HG02840 (cell line): ENCODE measurements around the gene IFT52.

Experiments
- ATAC-seq: cut with Tn5 transposase; IDR thresholded peaks from one replicate; pipeline ENCODE4 v1.9.1; 2021; ENCODE audit warnings: mild to moderate bottlenecking, moderate library complexity, moderate number of reproducible peaks; ENCODE audit not compliant: unreplicated experiment, low FRiP score

The IFT52 gene

GRCh38 chr20:43590392-43591303, at the start of gene IFT52:
TSS of gene IFT52 (plus strand) at chr20:43590937. CDS start at chr20:43594699, 3,762 bp downstream.
- peak; percentile 97 for ATAC-seq

DNA sequence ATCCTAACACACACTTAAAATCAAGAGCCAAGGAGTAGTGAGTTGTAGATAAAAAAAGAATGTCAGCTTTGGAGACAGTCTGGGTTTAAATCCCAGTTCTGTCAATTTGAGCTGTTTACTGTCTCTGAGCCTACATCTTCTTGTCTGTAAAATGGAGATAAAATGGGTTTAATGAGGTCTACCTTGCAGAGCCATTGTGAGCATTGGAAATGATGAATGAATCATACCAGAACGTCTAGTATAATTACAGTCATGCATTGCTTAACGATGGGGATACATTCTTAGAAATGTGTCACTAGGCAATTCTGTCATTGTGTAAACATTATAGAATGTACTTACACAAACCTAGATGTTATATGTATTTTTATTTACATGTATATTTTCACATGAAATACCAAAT, 49.5 kb upstream of the IFT52 start:
- no peak for ATAC-seq

DNA sequence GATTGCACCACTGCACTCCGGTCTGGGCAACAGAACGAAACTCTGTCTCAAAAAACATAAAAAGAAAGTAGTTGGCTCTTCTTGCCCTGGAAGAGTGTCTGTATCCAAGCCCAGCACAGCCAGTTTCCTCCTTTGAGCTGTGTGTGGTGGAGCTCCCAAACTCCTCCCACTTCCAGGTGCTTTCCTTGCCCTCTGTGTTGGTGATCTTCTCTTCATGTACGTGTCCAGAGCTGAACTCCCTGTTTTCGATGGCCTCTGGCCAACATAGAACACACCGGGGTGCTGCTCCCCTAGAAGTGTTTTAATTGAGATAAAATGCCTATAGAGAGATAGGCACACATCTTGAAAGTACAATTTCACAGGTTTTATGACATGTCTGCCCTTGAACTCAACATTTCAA, 48.6 kb upstream of the IFT52 start:
- no peak for ATAC-seq

- ATAC-seq = no peak
Measured at GRCh38 chr20:43542674-43543073, 48.1 kb upstream of the IFT52 start.

DNA sequence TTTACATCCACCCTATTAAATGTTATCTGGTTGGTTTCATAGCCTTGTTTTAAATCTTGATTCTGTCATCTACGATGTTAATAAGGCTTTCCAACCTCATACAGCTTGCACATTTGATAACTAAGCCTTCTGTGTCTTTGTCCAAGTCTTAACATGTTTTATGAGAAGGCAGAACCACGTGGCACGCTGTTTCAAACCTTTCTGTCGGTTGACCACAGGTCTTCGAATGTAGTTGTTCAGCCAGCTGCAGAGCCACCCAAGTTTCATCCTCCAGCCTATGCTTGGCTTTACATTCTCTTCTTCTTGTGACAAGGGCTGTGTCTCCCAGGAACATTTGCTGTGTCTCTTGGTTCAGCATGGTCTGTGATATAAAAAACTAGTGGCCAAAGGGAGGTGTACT, 47.6 kb upstream of the IFT52 start:
- no peak for ATAC-seq

DNA sequence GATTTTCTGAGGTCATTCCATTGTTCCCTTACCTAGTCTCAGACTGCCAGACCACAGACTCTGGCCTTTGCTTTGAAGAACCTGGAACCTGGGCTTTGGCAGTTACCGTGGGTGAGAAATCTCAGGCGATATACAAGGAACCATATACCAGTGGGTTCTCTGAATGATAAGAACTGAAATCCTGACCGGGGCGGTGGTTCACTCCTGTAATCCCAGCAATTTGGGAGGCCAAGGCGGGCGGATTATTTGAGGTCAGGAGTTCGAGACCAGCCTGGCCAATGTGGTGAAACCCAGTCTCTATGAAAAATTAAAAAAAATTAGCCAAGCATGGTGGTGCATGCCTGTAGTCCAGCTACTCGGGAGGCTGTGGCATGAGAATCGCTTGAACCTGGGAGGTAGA, 46.2 kb upstream of the IFT52 start:
- ATAC-seq = no peak

DNA sequence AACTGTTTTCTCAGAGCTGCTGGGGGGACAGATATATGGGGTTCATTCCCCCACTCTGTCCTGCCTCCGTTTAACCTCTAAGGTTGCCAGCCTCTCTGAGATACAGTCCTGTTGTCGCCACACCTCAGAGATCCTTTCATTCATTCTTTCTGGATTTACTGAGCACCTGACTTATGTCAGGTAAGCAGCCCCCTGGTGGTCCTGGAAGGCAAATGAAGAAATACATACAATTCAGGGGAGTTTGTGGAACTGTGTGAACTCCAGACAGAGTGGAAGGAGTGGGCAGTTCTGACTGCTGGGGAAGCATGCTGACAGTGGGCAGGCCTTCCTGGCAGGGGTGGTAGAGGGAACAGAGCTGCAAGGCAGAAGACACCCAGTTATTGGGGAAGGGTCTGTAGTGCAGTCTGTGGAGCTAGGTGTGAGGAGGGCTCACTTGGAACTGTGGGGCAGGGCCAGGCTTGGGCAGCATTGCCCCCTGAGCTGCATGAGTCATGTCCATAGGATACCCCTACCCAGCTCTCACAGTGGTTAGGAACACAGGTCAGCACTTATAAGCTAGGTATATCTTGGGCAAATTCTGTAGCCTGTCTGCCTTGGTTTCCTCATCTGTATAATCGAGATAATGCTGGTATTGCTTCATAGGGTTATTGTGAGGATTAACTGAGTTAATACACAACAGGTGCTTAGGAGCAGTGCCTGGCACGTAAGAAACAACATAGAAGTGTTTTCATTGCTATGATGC, 44.7 kb upstream of the IFT52 start:
- no peak for ATAC-seq

DNA sequence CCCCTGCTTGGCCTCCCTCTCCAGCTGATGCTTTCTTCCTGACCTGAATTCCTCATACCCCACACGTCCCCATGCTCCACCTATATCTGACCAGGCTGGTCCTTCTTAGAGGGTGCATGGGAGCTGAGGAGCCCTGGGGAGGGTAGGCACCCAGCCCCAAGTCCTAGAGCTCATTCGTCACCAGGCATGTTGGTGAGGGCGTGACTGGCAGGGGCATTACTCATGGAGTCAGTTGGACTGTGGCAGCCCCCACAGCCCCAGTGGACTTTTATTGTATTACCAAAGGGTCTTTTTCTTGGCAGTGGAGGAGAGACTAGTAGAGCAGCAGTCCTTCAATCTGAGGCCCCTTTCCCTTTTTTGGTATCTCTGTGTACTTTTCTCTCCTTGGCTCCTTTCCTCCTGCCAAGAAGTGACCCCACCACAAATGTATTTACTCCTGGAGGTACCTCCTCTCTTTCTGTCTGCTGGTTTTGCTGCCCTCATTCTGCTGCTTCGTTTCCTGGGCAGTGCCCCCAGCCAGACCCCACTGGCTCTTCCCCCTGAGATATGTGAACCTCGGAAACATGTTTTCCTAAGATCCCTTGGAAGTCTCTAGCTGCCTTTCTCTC, 42.4 kb upstream of the IFT52 start:
- no peak for ATAC-seq

GRCh38 chr20:43549416-43550065, 41.2 kb upstream of the IFT52 start:
- no peak for ATAC-seq

DNA sequence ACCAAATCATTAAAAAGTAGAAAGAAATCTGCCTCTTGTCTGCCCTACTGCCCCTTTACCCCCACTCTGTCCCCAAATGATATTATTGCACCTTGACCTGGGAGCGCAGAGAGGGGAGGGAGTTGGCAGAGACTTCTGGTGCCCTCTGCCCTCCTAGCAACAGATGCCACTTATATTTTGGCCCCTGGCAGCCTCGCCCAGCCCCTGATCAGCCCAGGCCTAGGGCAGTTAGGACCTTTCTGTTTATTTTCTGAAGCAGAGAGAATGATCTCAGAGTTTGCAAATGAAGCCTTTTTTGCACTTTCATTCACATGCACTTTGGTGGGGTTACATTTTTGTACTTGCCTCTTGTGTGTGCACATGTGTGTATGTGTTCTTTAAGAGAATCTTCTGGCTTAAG, 40.3 kb upstream of the IFT52 start:
- no peak for ATAC-seq

GRCh38 chr20:43554369-43554768, 36.4 kb upstream of the IFT52 start:
- ATAC-seq = no peak

- no peak for ATAC-seq
Measured at GRCh38 chr20:43558412-43559146, 32.2 kb upstream of the IFT52 start, which contains the start of gene SGK2. TSS of gene SGK2 (plus strand) at chr20:43559027. CDS start at chr20:43566496, 7,469 bp downstream.

- ATAC-seq = no peak
Measured at GRCh38 chr20:43559147-43559987, 31.4 kb upstream of the IFT52 start.

DNA sequence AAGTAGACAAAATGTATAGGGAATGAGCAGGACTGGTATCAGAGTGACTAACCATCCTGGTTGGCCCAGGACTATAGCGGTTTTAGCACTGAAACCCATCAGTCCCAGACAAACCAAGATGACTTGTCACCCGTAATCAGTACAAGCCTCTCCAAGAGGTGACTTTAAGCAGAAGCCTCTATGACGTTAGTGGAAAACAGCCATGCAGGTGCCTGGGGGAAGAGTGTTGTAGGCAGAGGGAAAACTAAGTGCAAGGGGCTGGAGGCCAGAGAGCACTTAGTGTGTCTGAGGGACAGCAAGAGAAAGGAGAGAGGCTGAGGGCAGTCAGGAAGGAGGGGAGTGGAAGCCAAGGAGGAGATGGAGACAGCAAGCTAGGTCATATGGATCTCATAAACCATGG, 29.8 kb upstream of the IFT52 start:
- ATAC-seq = no peak

GRCh38 chr20:43563429-43563828, 27.3 kb upstream of the IFT52 start:
- ATAC-seq = no peak

DNA sequence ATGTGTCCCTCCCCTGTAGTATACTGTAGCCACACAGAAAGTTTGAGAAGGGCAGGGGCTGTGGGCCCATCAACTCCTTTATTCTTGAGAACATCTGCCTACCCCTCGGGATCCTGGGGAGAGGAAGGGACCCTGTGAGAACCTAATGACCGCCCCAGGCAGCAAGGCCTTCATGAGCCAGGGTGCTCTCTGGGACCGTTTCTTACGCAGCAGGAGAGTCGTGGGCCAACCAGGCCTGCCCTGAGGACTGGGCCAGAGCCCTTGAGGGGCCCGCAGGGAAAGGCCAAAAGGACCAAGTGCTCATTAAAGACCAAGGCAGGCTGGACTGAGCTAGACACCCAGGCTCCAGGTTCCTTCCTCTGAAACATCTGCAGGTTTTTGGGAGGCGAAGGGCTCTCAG, 26.7 kb upstream of the IFT52 start:
- no peak for ATAC-seq

DNA sequence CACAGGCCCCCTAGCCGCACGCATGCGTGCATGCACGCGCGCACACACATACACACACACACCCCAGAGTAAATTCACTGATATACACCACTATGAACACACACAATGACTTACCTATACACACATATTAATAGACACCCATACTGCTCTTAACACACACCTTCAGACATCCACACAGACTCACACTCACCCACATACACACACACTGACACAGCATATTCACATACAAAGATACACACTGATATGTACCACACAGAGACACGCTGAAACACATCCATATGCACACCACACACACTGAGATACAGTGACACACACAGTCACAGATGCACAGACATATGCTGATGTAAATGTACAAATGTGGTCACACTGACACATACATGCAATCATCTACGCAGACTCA, 26.3 kb upstream of the IFT52 start:
- no peak for ATAC-seq

DNA sequence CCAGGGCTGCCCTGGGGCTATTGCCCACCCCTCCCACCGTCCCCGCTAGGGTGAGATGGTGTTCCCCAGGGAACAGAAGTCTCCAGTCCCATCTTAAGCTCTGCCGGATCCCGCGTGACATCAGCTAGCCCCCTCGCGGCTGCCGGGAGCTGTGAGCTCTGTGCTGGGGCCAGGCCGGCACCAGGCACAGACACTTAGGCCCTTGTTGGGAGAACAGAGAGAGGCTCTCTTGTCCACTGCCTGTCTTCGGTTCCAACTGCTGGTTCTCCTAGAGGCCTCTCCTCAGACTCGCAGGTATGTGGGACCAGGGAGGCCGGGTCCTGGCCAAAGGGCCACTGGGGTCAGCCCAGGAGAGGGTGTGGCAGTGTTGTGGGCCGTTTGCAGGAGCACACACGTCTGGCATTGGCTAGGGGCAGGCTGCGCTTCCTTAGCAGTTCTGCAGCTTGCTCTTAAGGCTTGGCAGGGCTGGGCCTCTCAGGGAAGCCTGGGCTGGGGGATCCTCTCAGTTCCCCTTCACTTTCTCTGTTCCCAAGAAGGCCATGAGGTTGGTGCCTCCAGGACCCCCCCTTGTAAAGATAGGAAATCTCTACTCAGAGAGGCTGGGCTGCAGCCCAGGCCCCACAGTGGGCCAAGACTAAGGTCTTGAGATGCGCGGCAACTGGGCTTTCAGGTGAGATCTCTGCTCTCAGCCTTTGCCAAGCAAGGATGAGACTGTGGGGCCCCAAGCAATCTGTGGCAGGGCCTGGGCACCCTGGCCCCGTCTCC, 25.6 kb upstream of the IFT52 start:
- no peak for ATAC-seq

- ATAC-seq = no peak
Measured at GRCh38 chr20:43565758-43566104, 25.0 kb upstream of the IFT52 start.
